K562 (cell line): ENCODE data around the gene SLC32A1. TPM values are rescaled to one million over a fixed set of nuclear protein-coding genes. Genes with fewer than 3 reads are reported as not detected.

ENCODE experiments used
- ARID1B ChIP-seq: fragments of 450-650 bp; IDR thresholded peaks from 2 replicates; pipeline ENCODE4 v1.6.1; 2016; ENCODE audit warnings: antibody characterized with exemption, mild to moderate bottlenecking, inconsistent platforms
- FOXK1 ChIP-seq: sonication (generic); formaldehyde crosslinking; IDR thresholded peaks from 2 replicates; pipeline ENCODE4 v1.8.0; 2022; ENCODE audit warnings: missing genetic modification reagents, mild to moderate bottlenecking, borderline replicate concordance
- FOXP4 ChIP-seq: sonication (generic); formaldehyde crosslinking; IDR thresholded peaks from 2 replicates; pipeline ENCODE4 v1.8.0; 2022; ENCODE audit warnings: mild to moderate bottlenecking, missing genetic modification reagents, borderline replicate concordance
- KLF13 ChIP-seq: fragments of 450-650 bp; IDR thresholded peaks from 2 replicates; pipeline ENCODE4 v1.6.1; 2016; ENCODE audit warnings: missing genetic modification characterization, low read depth, mild to moderate bottlenecking, missing compliant biosample characterization, moderate library complexity, borderline replicate concordance
- MITF ChIP-seq: IDR thresholded peaks from 2 replicates; pipeline ENCODE4 v1.6.1; 2014; ENCODE audit warnings: antibody characterized with exemption
- NFE2L1 ChIP-seq: fragments of 450-650 bp; IDR thresholded peaks from 2 replicates; pipeline ENCODE4 v1.6.1; 2016; ENCODE audit warnings: missing genetic modification characterization, low read depth, mild to moderate bottlenecking, missing compliant biosample characterization, moderate library complexity, borderline replicate concordance
- SAP30 ChIP-seq: fragments of 200-600 bp; sonication (generic); IDR thresholded peaks from 2 replicates; pipeline ENCODE4 v1.6.1; 2012; ENCODE audit warnings: borderline replicate concordance, low read depth, mild to moderate bottlenecking, moderate library complexity, low read length, control low read depth, inconsistent platforms; ENCODE audit not compliant: insufficient read depth, poor library complexity, severe bottlenecking
- TEAD4 ChIP-seq, 2 experiments: sonication (generic) in 1 of 2; formaldehyde crosslinking in 1 of 2; IDR thresholded peaks; 2 replicates each; pipeline versions ENCODE4 v1.6.1 to v1.8.0; 2012 to 2022; ENCODE audit warnings: borderline replicate concordance in 1 of 2, inconsistent platforms in 1 of 2, low read length in 1 of 2, mild to moderate bottlenecking in 1 of 2, missing genetic modification reagents in 1 of 2
- ZNF512 ChIP-seq: IDR thresholded peaks from 2 replicates; pipeline ENCODE4 v1.6.1; 2016; ENCODE audit warnings: missing genetic modification characterization, missing compliant biosample characterization
- polyA plus RNA-seq, 8 experiments: library from polyadenylated mRNA; depleted of rRNA in 4 of 8; stranded (reverse) in 5 of 8; unstranded in 3 of 8; fragments of >200 nt; fragmentation: Nextera tagmentation in 2 of 8; fragmentation: Illumina TruSeq in 1 of 8; extraction: Ambion mirVana in 2 of 8; extraction: Trizol in 1 of 8; gene quantifications; 2 replicates each; pipeline versions ENCODE4 v1.2.1 to v1.2.3, GENCODE V29; 2011 to 2014; ENCODE audit warnings: inconsistent platforms in 1 of 8, missing spikeins in 1 of 8
- total RNA-seq, 7 experiments: library from RNA; depleted of rRNA in 6 of 7; stranded (reverse); fragments of >200 nt in 6 of 7; fragmentation: Illumina TruSeq in 2 of 7; extraction: Trizol in 2 of 7; gene quantifications; 2 replicates each; pipeline versions ENCODE4 v1.2.1 to v1.2.3, GENCODE V29; 2011 to 2021; ENCODE audit warnings: low replicate concordance in 1 of 7
- TF ChIP-seq, protein P1 (sequence below): fragments of 250-450 bp; sonication (Bioruptor Pico); IDR thresholded peaks from 2 replicates; pipeline ENCODE4 v1.8.0; 2021; ENCODE audit warnings: borderline replicate concordance, mild to moderate bottlenecking, moderate library complexity; ENCODE audit not compliant: poor library complexity, severe bottlenecking
- TF ChIP-seq, protein P2 (sequence below), 2 experiments: fragments of 450-650 bp in 1 of 2; IDR thresholded peaks; 2 replicates each; pipeline ENCODE4 v1.6.1; 2011 to 2017; ENCODE audit warnings: low read depth in 2 of 2, antibody characterized with exemption in 1 of 2, borderline replicate concordance in 1 of 2, low read length in 1 of 2, mild to moderate bottlenecking in 1 of 2, mixed read lengths in 1 of 2; ENCODE audit not compliant: control insufficient read depth in 1 of 2

The SLC32A1 gene
- total and polyA plus RNA-seq, 9 of the 15 experiments (the other 6 are each of a cell fraction or from before 2014, with no cell fraction given) = not detected

- TF ChIP-seq FOXP4 (0 out of 2 replicates have a peak, but pooled peaks have one; percentile 37), MITF (peak; percentile 66), ZNF512 (tag) (0 out of 2 replicates have a peak, but pooled peaks have one; percentile 8), ARID1B (peak; percentile 96), KLF13 (tag) (no peak), NFE2L1 (tag) (no peak), TEAD4 (IDR thresholded peaks at IDR 0.05; ENCODE audit: low read length) (peak; percentile 93), TEAD4 (CRISPR knock-in tag; IDR thresholded peaks at IDR 0.05; ENCODE audit: borderline replicate concordance) (no peak), FOXK1 (CRISPR knock-in tag) (0 out of 2 replicates have a peak, but pooled peaks have one; percentile 75), SAP30 (no peak)
- TF ChIP-seq, protein P1, sequence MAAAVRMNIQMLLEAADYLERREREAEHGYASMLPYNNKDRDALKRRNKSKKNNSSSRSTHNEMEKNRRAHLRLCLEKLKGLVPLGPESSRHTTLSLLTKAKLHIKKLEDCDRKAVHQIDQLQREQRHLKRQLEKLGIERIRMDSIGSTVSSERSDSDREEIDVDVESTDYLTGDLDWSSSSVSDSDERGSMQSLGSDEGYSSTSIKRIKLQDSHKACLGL (CRISPR knock-in tag) = no peak
- TF ChIP-seq, protein P2, sequence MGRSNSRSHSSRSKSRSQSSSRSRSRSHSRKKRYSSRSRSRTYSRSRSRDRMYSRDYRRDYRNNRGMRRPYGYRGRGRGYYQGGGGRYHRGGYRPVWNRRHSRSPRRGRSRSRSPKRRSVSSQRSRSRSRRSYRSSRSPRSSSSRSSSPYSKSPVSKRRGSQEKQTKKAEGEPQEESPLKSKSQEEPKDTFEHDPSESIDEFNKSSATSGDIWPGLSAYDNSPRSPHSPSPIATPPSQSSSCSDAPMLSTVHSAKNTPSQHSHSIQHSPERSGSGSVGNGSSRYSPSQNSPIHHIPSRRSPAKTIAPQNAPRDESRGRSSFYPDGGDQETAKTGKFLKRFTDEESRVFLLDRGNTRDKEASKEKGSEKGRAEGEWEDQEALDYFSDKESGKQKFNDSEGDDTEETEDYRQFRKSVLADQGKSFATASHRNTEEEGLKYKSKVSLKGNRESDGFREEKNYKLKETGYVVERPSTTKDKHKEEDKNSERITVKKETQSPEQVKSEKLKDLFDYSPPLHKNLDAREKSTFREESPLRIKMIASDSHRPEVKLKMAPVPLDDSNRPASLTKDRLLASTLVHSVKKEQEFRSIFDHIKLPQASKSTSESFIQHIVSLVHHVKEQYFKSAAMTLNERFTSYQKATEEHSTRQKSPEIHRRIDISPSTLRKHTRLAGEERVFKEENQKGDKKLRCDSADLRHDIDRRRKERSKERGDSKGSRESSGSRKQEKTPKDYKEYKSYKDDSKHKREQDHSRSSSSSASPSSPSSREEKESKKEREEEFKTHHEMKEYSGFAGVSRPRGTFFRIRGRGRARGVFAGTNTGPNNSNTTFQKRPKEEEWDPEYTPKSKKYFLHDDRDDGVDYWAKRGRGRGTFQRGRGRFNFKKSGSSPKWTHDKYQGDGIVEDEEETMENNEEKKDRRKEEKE (IDR thresholded peaks at IDR 0.05; ENCODE audit: borderline replicate concordance in 1 of 2, control insufficient read depth in 1 of 2, low read depth in 2 of 2, low read length in 1 of 2) = peak in 1 of 2 experiments; percentile 70; a peak in 1 of 4 replicates
Measured at GRCh38 chr20:38692436-38693411, 31.6 kb upstream of the SLC32A1 start (continued).
